ENCODE measurements around the gene KRT4.

Gene KRT4

DNA sequence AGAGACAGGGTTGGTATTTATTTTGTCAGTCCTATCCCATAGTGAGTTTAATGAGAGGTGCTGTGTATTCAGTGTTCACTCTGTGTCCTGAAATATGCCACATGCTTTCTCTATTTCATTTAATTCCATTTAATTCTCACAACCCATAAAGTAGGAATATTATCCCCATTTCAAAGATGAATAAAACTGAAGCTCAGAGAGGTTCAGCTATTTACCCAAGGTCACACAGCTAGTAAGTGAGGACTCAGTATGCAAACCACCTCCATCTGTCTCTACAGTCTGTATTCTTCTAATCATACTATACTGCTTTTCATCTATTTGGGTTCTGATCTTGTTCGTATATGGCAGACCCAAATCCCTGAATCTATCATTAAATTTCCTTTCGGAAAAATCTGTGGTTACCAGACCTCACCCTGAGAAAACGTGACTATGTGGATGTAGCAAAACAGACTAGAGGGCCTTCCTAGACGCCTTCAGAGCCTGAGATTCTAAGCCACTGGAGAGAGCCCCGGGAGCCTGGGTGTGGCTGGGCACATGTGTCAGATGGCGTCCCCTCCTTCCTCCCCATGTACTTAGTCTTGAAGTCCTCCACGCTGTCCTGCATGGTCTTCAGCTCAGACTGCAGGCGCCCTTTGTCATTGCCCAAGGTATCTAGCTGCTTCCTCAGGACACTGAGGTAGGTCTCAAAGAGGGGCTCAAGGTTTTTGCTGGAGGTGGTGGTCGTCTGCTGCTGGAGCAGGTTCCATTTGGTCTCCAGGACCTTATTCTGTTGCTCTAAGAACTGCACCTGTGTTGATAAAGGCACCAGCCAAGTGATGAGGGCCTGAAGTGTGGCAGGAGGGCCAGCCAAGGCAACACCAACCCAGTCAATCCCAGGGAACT, 2.5 kb downstream of the KRT4 start:
- H3K36me3 ChIP-seq (ENCODE audit: insufficient read depth, low read length) = no peaks in the 10 kb centered on the region
- no peak overlapping the region for H3K4me3 ChIP-seq (ENCODE audit: low read length)
- H3K4me2 ChIP-seq (ENCODE audit: low read length) = no peak overlapping the region
- no peak overlapping the region for H3K9ac ChIP-seq (ENCODE audit: low read depth, low read length)
- no peaks in the 10 kb centered on the region for H3K9me3 ChIP-seq (replicated peaks; ENCODE audit: low read length)
- H3K4me1 ChIP-seq (ENCODE audit: control insufficient read depth, insufficient read depth, low read length) = no peaks in the 10 kb centered on the region
- H3K27me3 ChIP-seq (ENCODE audit: control insufficient read depth, insufficient read depth, low read length) = peaks cover 67% of the 10 kb centered on the region

DNA sequence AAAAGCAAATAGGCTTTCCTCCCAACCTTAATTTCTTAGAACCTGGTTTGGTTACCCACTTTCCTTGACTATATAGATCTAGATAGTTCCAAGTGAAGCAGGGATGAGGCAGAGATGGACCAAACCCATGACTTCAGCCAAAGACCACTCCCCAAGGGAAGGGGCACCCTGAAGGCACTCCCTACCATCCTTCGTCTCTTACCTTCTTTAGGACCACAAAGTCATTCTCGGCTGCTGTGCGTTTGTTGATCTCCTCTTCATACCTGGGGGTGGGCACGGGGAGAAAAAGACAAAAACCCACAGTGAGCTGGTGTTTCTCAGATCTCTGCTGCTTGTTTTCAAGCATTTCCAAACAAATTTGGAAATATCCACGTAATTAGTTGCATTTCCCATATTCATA, 3.4 kb downstream of the KRT4 start:
- Histone ChIP-seq H3K4me2 (ENCODE audit: low read length) (no peak overlapping the region), H3K9me3 (replicated peaks; ENCODE audit: low read length) (no peaks in the 10 kb centered on the region), H3K9ac (ENCODE audit: low read depth, low read length) (no peak overlapping the region), H3K27me3 (ENCODE audit: control insufficient read depth, insufficient read depth, low read length) (peaks cover 72% of the 10 kb centered on the region), H3K36me3 (ENCODE audit: insufficient read depth, low read length) (no peaks in the 10 kb centered on the region), H3K4me3 (ENCODE audit: low read length) (no peak overlapping the region), H3K4me1 (ENCODE audit: control insufficient read depth, insufficient read depth, low read length) (no peaks in the 10 kb centered on the region)

DNA sequence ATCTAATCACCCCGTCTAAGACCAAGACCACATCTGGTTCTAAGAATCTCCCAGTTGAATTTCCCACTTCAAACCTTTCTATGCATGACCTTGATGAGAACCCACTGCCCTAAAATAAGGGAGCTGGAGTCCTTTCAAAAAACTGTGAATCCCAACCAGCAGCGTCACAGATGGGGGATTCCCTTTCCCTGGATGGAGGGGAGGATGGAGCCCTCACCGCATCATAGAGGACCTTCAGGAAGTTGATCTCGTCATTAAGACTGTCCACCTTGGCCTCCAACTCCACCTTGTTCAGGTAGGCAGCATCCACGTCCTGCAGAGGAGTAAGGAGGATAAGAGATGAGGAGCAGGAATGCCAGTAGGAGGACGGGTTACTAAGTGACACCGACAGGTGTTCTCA, 4.8 kb downstream of the KRT4 start:
- no peaks in the 10 kb centered on the region for H3K4me1 ChIP-seq (ENCODE audit: control insufficient read depth, insufficient read depth, low read length)
- no peak overlapping the region for H3K4me2 ChIP-seq (ENCODE audit: low read length)
- H3K9ac ChIP-seq (ENCODE audit: low read depth, low read length) = no peak overlapping the region
- H3K9me3 ChIP-seq (replicated peaks; ENCODE audit: low read length) = no peaks in the 10 kb centered on the region
- no peak overlapping the region for H3K4me3 ChIP-seq (ENCODE audit: low read length)
- peaks cover 76% of the 10 kb centered on the region for H3K27me3 ChIP-seq (ENCODE audit: control insufficient read depth, insufficient read depth, low read length)
- H3K36me3 ChIP-seq (ENCODE audit: insufficient read depth, low read length) = no peaks in the 10 kb centered on the region

DNA sequence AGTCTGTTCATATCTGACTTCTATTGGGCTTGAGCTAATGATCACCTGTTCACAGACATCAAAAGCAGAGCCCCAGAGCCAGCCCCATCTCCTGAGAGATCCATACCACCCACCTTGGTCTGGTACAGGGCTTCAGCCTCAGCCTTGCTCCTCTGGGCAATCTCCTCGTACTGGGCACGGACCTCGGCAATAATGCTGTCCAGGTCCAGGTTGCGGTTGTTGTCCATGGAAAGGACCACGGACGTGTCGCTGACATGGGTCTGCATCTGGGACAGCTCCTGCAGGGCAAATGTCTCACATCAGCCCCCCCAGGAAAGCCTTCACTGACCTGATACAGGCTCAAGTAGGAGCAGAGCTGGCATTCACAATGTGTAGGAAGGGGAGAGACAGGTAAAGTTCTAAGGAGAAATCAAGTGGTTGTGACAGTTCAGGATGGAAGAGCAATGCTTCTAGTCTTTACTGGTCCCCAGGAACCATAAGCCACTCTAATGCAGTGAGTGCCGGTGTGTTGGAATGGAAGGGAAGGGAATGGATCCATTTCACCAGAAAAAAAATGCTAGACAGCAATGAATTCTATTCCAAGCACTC, 5.2 kb downstream of the KRT4 start:
- no peak overlapping the region for H3K9ac ChIP-seq (ENCODE audit: low read depth, low read length)
- H3K36me3 ChIP-seq (ENCODE audit: insufficient read depth, low read length) = no peaks in the 10 kb centered on the region

DNA sequence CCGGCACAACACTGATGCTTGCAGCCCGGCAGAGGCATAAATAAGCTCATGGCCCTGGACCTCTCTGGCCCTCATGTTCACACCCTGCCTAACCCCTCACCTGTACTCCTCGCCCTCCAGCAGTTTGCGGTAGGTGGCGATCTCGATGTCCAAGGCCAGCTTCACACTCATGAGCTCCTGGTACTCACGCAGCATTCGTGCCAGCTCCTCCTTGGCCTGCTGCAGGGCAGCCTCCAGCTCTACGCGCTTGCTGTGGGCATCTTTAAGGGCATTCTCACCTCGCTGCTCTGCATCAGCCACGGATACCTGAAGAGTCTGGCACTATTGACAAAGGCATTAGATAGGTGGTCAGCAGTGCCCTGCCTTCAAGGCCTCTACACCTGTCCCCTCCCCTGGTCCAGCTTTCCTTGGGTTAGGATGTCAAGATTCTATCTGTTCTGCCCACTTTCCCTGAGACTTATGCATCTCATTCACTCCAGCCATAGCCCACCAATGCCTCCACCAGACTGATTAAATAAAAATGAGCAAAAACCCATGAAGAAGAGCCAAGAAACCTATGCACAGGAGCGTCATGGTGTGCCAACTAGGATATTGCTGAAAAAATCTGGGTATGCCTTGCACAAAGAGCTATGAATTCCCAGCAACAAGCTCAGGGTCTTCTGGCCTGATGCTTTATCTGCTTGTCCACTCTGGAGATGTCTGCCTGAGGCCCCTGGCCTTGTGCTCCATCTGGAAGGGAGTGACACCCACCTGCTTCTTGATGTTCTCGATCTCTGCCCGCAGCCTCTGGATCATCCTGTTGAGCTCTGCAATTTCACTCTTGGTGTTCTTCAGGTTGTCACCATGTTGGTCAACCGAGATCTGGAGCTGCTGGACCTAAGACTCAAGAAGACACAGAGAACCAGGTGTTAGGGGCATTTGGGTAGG, 6.1 kb downstream of the KRT4 start:
- Histone ChIP-seq H3K4me3 (ENCODE audit: low read length) (no peak overlapping the region), H3K4me1 (ENCODE audit: control insufficient read depth, insufficient read depth, low read length) (no peaks in the 10 kb centered on the region), H3K36me3 (ENCODE audit: insufficient read depth, low read length) (no peaks in the 10 kb centered on the region), H3K27me3 (ENCODE audit: control insufficient read depth, insufficient read depth, low read length) (peaks cover 81% of the 10 kb centered on the region), H3K9me3 (replicated peaks; ENCODE audit: low read length) (no peaks in the 10 kb centered on the region), H3K9ac (ENCODE audit: low read depth, low read length) (no peak overlapping the region), H3K4me2 (ENCODE audit: low read length) (no peak overlapping the region)

More for the DNA sequence above, 5.2 kb downstream of the KRT4 start:
- Histone ChIP-seq H3K4me1 (ENCODE audit: control insufficient read depth, insufficient read depth, low read length) (no peaks in the 10 kb centered on the region), H3K4me2 (ENCODE audit: low read length) (no peak overlapping the region), H3K27me3 (ENCODE audit: control insufficient read depth, insufficient read depth, low read length) (peaks cover 81% of the 10 kb centered on the region), H3K4me3 (ENCODE audit: low read length) (no peak overlapping the region), H3K9me3 (replicated peaks; ENCODE audit: low read length) (no peaks in the 10 kb centered on the region)

DNA sequence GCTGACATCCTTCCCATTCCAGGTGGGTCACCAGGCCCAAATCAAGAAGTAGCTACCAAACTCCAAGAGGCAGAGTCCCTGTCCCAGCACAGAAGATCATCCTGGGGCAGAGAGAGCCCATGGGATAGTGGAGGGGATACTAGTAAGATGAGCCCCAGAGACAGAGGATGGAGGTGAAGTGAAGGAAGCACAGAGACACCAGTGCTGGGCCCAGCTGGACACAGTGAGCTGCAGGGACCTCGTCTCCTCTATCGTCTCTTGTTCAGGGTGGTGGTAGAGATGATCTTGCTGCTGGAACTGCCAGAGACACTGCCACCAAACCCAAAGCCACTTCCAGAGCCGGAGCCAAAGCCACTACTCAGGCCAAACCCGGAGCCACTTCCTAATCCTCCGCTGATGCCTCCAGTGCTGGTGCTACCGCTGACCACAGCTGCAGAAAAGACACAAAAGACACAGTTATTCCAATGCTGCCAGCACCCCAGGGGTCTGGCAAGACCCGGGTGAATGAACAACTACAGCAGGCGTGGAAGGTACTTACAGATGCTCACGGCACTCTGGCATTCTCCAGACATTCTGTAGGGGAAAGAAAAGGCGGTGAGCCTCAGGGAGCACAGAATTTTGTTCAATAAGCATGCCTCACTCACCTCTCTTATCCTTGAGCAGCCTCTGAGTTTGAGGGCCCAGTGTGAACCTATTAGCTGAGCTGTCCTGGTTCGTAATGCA, 6.9 kb downstream of the KRT4 start:
- Histone ChIP-seq H3K4me1 (ENCODE audit: control insufficient read depth, insufficient read depth, low read length) (no peaks in the 10 kb centered on the region), H3K4me3 (ENCODE audit: low read length) (no peak overlapping the region), H3K9ac (ENCODE audit: low read depth, low read length) (no peak overlapping the region), H3K4me2 (ENCODE audit: low read length) (no peak overlapping the region), H3K9me3 (replicated peaks; ENCODE audit: low read length) (no peaks in the 10 kb centered on the region), H3K27me3 (ENCODE audit: control insufficient read depth, insufficient read depth, low read length) (peaks cover 75% of the 10 kb centered on the region), H3K36me3 (ENCODE audit: insufficient read depth, low read length) (no peaks in the 10 kb centered on the region)

DNA sequence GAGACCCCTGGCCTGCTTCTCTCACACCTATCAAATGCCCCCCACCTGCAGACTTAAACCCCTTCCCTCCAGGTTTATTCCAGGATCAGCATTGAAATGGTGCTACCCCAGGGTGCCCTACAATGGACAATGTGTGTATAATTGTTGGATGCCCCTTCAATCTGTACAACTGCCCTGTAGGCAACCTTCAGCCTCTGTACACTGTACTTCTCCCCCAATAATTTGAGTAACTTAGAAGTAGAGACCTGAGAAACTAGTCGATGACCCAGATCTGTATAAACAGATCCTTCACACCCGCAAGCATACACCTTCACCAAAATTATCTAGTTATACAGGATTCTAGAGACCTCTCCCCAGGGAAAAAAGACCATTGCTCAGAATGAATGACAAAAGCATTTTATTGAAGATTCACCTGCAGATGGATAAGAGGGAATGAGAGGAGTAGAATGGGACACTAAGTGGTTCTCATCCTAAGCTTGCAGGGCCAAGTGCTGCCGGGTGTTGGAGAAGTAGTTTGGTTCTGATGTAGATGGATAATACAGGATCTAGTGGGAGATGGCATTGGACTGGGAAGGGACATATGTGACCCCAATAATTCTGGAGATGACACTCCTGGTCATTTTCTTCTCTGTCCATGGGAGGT, 7.6 kb downstream of the KRT4 start:
- Histone ChIP-seq H3K4me3 (ENCODE audit: low read length) (no peak overlapping the region), H3K9ac (ENCODE audit: low read depth, low read length) (no peak overlapping the region), H3K4me1 (ENCODE audit: control insufficient read depth, insufficient read depth, low read length) (no peaks in the 10 kb centered on the region), H3K9me3 (replicated peaks; ENCODE audit: low read length) (no peaks in the 10 kb centered on the region), H3K4me2 (ENCODE audit: low read length) (no peak overlapping the region), H3K27me3 (ENCODE audit: control insufficient read depth, insufficient read depth, low read length) (peaks cover 74% of the 10 kb centered on the region), H3K36me3 (ENCODE audit: insufficient read depth, low read length) (no peaks in the 10 kb centered on the region)

DNA sequence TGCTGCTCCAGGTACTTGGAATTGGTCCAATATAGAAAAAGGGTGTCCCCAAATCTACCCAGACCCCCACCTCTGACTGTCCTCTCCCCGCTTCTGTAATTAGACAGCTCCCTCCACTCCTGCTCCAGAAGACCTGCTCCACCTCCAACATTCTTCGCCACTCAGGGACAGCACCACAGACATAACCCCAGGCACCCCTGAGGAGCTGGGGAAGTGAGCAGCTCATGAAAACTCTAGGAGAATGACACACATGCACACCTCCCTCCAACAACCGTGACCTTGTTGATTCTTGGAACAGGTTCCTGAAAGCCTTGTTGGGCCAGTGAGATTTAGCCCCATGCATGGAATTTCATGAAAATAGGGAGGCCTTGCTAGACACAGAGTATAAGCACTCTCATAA, 8.2 kb downstream of the KRT4 start:
- no peaks in the 10 kb centered on the region for H3K36me3 ChIP-seq (ENCODE audit: insufficient read depth, low read length)
- H3K9me3 ChIP-seq (replicated peaks; ENCODE audit: low read length) = no peaks in the 10 kb centered on the region
- no peak overlapping the region for H3K4me3 ChIP-seq (ENCODE audit: low read length)
- H3K27me3 ChIP-seq (ENCODE audit: control insufficient read depth, insufficient read depth, low read length) = peaks cover 69% of the 10 kb centered on the region
- no peak overlapping the region for H3K9ac ChIP-seq (ENCODE audit: low read depth, low read length)
- no peak overlapping the region for H3K4me2 ChIP-seq (ENCODE audit: low read length)
- H3K4me1 ChIP-seq (ENCODE audit: control insufficient read depth, insufficient read depth, low read length) = no peaks in the 10 kb centered on the region

DNA sequence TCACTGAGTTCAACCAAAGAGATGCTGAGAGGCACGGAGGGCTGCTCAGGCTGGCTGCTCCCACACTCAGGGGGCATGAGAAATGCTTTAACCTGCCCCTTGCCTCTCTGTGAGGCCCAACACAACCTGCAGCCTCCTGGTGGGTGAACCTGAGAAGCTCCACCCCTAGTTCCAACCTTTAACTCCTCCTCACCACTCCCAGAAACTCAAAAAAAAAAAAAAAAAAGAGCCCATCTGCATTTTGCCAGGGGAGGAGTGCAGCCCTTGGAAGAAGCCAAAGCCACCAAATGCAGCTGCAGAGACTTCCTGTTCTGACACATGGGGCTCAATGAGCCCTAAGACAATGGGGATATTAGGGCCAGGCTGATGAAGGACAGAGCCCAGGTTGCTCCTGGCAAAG, 8.9 kb downstream of the KRT4 start:
- Histone ChIP-seq H3K27me3 (ENCODE audit: control insufficient read depth, insufficient read depth, low read length) (peaks cover 65% of the 10 kb centered on the region), H3K9me3 (replicated peaks; ENCODE audit: low read length) (no peaks in the 10 kb centered on the region), H3K9ac (ENCODE audit: low read depth, low read length) (no peak overlapping the region), H3K4me2 (ENCODE audit: low read length) (no peak overlapping the region), H3K36me3 (ENCODE audit: insufficient read depth, low read length) (no peaks in the 10 kb centered on the region), H3K4me1 (ENCODE audit: control insufficient read depth, insufficient read depth, low read length) (no peaks in the 10 kb centered on the region), H3K4me3 (ENCODE audit: low read length) (no peak overlapping the region)

DNA sequence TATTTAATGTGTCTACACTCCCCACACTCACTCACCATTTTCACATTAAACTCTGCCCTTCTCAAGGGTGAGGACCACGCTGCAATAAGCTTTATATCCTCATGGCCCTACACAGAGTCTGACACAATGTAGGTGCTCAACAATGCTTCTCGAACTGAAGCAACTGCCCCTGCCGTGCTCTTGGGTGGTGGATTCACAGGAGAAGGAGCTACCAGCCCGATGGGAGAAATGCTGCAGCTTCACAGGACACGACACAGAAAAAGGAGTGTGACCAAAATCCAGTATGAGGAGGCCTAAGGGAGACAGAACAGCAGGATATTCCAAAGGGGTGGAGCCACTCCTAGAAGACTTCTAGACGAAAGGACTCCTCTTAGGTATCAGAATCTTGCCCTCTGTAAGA, 11.5 kb downstream of the KRT4 start:
- H3K4me1 ChIP-seq (ENCODE audit: control insufficient read depth, insufficient read depth, low read length) = no peaks in the 10 kb centered on the region
- no peaks in the 10 kb centered on the region for H3K9me3 ChIP-seq (replicated peaks; ENCODE audit: low read length)
- H3K9ac ChIP-seq (ENCODE audit: low read depth, low read length) = no peak overlapping the region
- H3K27me3 ChIP-seq (ENCODE audit: control insufficient read depth, insufficient read depth, low read length) = peaks cover 46% of the 10 kb centered on the region
- no peaks in the 10 kb centered on the region for H3K36me3 ChIP-seq (ENCODE audit: insufficient read depth, low read length)
- H3K4me2 ChIP-seq (ENCODE audit: low read length) = no peak overlapping the region
- H3K4me3 ChIP-seq (ENCODE audit: low read length) = no peak overlapping the region
